HG02623 (cell line): ENCODE measurements around the gene ZNF730.
A peak's percentile ranks its signal among the peaks of the same experiment; 100 is the strongest.
"Not testable (repeated sequence)": the region's sequence is repeated elsewhere in the genome, so short reads cannot be mapped to it uniquely, and the experiment has no call there.

Experiments
- ATAC-seq: cut with Tn5 transposase; IDR thresholded peaks from one replicate; pipeline ENCODE4 v1.9.1; 2021; ENCODE audit warnings: moderate library complexity; ENCODE audit not compliant: unreplicated experiment

Gene ZNF730

DNA sequence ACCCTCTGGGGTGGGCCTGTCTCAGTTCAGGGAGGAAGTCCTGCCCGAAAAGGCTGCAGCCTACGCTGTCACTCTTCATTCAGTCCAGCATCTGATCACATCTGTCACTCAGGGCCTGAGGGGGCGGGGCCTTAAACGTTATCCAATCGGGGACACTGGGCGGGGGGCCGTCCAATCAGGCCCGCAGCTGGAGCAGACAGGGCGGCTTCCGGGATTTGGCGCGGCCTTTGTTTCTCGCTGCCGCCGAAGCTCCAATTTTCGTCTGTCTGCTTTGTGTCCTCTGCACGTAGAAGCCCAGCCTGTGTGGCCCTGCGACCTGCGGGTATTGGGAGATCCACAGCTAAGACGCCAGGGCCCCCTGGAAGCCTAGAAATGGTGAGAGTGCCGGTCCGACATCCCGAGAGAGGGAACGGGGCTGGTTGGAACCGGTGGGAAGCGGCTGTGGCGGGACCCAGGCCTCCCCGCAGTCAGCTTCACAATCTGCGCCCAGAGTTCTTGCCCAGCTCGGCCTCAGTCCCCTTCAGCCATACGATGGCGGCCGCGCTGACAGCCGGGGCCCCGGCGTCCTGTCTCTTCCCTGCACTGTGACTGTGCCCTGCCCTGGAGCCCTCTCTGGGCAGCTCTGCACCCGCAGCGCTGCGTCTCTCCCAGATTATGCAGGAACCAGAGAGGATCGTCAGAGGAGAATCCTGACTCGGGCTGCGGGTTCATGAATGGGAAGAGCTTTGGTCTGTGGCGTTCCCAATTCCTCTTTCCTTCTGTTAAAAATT, at the start of gene ZNF730:
Gene ZNF730 (plus strand): TSS at position 224 of the 770 bp plus-strand sequence. CDS start 149 bp downstream, at position 373.
- ATAC-seq: peak; percentile 74

DNA sequence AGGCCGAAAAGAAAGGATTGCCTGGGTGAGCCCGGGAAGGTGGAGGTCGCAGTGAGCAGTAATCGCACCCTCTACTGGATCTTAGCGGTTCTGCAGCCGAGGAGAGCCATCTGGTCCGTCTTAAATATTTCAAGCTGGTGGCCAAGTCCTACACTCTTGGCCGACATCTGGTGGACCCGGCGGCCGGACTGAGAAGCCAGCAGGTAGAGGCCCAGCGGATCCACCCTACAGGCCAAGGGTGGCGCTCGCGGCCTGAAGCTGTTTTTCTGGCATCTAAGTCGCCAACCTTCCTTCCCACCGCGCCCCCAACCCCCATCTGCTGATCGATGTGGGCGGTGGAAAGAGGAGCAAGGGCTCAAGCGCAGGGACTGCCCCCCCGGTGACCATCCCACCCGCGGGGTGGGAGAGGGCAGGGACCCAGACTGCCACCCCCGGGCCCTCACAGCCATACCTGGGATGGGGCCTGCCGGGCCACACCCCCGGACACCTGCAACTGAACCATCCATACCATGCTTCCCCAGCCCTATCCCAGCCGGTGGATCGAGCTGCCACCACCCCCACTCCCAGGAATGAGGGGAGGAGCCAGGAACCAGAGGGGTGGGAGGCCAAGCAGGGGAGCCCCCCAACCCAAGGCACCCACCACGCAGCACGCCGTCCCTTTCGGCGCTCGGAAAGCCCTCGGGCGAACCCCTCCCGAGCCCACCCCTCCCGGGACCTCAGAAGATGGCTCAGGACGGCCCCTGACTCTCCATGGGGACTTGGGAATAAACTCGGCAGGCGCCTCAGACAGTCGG, 46.3 kb upstream of the ZNF730 start:
- ATAC-seq: no peak

DNA sequence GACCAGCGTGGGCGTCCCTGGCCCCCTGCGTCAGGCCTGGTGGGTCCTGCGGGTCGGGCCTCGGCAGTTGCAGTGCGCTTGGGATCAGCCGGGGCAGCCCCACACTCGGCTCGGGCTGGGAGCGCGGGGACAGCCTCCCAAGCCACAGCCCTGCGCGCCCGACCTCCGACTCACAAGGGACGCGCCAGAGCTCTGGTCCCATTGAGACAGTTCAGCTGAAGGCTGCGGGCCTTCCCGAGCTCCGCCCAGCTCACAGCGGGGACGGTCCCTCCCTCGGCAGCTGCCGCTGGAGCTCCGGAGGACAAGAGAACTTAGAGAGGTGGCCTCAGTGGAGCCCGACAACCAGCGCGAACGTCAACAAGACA, 45.7 kb upstream of the ZNF730 start:
- ATAC-seq: no peak

DNA sequence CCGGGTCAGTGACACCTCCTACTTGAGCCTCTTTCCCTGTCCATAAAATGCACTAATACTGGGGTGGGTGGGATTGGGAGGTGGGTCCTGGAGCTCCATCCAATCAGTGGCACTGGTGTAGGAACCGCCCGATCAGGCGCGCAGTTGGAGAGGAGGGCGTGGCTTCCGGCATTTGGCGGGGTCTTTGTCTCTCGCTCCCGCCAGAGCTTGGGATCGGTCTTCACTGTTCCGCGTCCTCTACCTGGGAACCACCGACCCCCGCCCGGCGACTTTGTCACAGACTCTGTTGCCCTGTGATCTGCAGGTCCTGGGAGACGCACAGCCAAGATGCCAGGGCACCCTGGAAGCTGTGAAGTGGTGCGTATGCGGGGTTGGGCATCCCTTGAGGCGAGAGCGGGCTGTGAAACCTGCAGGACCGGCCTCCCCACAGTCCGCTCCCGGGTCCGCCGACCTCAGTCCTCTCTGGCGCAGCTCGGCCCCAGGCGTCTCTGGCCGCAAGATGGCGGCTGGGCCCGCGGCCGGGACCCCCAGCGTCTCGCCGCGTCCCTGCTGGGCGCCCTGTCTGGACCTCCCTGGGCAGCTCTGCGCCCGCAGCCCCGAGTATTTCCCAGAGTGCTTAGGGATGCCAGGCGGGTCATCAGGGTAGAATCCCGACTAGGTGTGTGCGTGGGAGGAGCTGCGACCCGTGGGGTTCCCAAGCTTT, 41.6 kb upstream of the ZNF730 start:
- ATAC-seq: peak; percentile 58

DNA sequence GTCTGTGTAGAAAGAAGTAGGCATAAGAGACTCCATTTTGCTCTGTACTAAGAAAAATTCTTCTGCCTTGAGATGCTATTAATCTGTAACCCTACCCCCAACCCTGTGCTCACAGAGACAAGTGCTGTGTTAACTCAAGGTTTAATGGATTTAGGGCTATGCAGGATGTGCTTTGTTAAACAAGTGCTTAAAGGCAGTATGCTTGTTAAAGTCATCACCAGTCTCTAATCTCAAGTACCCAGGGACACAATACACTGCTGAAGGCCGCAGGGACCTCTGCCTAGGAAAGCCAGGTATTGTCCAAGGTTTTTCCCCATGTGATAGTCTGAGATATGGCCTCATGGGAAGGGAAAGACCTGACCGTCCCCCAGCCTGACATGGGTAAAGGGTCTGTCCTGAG, 39.0 kb upstream of the ZNF730 start:
- ATAC-seq: not testable (repeated sequence)

DNA sequence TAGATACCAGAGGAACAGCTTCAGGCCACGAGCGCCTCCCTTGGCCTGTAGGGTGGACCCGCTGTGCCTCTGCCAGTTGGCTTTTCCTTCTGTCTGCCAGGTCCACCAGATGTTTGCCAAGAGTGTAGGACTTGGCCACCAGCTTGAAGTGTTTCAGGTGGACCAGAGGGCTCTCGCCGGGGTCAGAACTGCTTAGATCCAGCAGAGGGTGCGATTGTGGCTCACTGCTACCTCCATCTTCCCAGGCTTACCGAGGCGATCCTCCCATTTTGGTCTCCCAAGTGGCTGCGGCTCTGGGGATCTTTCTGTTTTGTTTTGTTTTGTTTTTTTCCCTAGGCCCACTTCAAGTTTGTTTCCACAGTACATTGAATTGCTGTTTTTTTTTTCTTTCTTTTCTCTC, 23.0 kb upstream of the ZNF730 start:
- no peak for ATAC-seq

DNA sequence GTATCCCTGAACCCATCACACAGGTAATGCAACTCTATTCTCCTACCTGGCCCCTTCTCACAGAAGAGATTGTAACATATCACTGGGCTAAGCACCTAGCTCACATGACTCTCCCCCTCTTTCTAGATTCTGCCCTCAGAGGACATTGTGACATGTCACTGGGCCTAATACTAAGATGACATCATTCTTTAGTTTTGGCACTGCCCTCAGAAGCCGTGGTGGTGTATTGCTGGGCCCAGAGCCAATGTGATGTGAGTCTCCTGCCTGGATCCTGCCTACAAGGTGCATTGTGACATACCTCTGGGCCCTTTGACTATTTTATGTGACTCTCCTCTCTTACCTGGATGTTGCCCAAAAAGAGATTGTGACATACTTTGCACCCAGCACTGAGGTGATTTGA, 21.4 kb upstream of the ZNF730 start:
- ATAC-seq: no peak

DNA sequence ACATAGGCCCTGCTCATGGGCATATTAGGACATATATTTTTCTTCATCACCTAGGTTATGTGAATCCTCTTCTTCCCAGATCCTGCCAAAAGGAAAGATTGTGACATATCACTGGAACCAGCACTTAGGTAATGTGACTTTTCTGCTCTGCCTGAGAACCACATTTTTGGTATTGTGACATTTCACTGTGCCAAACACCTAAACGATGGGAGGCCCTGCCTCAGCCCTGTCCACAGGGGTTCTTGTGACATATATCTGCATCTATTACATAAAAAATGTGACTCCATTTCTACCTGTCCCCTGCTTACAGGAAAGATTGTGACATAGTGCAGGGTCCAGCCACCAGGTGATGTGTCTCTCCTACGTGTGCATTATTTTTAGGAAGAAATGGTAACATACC, 18.5 kb upstream of the ZNF730 start:
- no peak for ATAC-seq

DNA sequence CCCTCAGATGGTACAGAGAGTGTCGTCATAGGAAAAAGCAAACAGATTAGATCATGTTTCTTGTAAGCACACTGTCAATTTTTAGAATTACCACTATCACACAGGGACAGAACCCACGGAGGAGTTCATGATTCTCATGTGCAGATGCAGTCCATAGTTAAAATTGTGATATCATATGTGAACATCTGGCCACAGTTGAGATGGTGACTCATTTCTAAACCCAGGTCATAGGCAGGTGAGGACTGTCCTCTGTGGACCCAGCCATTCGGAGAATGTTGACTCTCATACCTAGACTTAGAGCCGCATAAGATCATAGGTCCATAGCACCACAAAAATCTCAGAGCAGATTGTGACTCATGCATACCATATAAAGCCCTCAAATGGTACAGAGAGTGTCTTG, 17.8 kb upstream of the ZNF730 start:
- no peak for ATAC-seq

DNA sequence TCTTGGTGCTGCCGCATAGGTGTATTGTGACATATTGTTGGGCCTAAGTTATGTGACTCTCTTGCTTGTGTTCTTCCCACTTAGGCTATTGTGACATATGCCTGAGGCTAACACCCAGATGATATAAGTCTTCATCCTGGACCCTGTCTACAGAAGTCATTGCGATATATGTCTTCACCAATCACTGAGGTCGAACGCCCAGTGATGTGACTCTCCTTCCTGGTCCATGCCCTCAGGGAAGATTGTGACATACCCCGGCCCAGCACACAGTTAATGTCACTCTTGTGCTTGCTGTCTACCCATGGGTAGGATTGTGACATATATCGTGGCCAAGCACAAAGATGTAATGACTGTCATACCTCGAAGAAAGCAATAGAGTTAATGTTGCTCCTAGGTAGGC, 16.9 kb upstream of the ZNF730 start:
- no peak for ATAC-seq

DNA sequence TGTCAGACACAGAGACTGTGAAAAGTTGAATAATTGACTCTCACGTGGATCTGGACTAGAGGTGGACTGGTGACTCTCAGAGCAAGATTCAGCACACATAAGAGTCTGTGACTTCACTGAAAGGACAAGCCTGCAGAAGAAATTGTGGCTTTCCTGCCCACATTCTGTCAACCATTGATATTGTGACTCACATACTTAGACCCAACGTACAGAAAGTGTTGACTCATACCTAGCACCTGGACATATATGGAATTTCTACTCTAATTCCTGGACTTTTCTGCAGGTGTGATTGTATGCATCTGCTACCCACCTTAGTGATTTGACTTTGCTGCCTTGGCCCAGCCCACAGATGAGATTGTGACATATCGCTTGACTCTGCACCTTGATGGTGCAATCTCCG, 15.6 kb upstream of the ZNF730 start:
- ATAC-seq: no peak

DNA sequence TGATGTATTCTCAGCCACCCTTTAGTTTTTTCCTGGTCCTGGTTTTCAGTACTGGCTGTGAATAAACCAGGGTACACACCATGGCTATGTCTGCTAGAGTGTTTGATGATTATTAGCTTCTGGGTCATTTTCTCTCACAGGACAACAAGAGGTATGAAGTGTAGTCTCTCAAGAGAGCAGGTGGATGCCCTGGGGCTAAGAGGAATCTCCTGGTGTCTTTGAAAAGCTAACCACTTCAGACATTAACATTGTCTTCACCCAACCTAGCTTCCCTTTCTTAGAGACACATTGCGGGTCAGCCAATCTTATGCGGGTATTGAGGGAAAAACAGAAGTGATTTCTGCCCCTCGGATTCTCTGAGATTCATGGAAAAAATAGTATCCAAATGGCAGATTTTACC, 1.6 kb downstream of the ZNF730 start:
- ATAC-seq: no peak

DNA sequence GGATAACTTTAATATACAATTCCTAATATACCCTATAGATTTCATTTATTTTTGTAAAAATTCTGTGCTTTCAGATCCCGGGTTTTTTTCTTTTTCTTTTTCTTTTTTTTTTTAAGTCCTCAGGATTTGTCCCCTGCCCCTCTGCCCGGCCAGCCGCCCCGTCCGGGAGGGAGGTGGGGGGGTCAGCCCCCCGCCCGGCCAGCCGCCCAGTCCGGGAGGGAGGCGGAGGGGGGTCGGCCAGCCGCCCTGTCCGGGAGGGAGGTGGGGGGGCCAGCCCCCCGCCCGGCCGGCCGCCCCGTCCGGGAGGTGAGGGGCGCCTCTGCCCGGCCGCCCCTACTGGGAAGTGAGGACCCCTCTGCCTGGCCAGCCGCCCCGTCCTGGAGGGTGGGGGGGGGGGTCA, 17.4 kb downstream of the ZNF730 start:
- not testable (repeated sequence) for ATAC-seq

DNA sequence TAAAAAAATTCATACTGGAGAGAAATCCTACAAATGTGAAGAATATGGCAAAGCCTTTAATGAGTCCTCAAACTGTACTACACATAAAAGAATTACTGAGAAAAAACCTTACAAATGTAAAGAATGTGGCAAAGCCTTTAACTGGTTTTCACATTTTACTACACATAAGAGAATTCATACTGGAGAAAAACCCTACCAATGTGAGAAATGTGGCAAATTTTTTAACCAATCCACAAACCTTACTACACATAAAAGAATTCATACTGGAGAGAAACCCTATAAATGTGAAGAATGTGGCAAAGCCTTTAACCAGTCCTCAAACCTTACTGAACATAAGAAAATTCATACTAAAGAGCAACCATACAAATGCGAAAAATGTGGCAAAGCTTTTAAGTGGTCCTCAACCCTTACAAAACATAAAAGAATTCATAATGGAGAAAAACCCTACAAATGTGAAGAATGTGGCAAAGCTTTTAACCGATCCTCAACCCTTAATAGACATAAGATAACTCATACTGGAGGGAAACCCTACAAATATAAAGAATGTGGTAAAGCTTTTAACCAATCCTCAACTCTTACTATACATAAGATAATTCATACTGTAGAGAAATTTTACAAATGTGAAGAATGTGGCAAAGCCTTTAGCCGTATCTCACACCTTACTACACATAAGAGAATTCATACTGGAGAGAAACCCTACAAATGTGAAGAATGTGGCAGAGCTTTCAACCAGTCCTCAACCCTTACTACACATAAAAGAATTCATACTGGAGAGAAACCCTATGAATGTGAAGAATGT, 29.0 kb downstream of the ZNF730 start:
- no peak for ATAC-seq

DNA sequence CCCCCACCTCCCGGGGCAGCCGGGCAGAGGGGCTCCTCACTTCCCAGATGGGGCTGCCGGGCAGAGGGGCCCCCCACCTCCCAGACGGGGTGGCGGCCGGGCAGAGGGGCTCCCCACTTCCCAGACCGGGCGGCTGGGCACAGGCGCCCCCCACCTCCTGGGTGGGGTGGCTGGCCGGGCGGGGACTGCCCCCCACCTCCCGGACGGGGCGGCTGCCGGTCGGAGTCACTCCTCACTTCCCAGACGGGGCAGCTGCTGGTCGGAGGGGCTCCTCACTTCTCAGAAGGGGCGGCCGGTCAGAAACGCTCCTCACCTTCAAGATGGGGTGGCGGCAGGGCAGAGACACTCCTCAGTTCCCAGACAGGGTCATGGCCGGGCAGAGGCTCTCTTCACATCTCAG, 43.9 kb downstream of the ZNF730 start:
- ATAC-seq: no peak

DNA sequence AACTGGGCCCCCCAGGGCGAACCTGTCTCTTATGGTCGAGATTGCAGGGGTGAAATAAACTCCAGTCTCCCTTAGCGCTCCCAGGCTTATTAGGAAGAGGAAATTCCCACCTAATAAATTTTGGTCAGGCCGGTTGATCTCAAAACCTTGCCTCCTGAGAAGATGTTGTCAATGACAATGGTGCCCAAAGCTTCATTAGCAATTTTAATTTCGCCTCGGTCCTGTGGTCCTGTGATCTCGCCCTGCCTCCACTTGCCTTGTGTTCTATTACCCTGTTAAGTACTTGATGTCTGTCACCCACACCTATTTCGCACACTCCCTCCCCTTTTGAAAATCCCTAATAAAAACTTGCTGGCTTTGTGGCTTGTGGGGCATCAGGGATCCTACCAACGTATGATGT, 51.5 kb downstream of the ZNF730 start:
- ATAC-seq: not testable (repeated sequence)

DNA sequence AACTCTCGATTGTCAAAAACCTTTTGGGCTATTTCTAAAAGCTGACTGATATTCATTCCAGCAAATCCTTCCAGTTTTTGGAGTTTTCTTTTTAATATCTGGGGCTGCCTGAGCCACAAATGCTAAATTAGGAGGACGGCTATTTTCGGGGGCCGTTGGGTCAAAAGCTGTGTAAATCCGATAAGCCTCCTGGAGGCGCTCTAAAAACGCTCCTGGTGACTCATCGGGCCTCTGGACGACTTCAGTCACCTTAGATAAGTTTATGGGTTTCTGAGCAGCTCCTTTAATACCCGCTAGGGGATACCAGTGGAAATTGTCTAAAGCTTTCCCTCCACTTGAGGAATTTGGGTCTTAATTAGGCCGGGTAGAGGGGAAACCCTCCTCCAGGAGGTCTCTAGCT, 66.4 kb downstream of the ZNF730 start:
- no peak for ATAC-seq

DNA sequence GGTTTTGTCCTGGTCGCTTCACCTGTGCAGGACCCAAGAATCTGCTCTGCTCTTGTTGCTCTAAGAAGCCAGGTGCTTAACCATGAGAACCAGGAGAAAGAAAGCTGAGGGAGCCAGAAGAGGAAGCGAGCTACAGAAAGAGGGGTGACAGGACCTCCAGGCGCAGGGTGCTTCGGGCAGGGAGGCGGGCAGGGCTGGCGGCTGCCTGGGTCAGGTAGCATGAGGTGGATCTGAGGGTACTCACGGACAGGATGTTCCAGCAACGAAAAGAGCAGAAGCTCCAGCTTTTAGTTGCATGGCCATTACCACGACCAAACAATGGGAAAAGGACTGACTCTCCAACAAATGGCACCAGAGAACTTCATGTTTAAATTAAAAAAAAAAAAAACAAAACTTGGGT, 73.5 kb downstream of the ZNF730 start:
- no peak for ATAC-seq
